ENCODE data around the gene SATL1.
"Not testable (repeated sequence)": the region's sequence is repeated elsewhere in the genome, so short reads cannot be mapped to it uniquely, and the experiment has no call there.

- TF ChIP-seq SRF (IDR thresholded peaks at IDR 0.05; ENCODE audit: low read depth), result not testable (repeated sequence)
- TF ChIP-seq, protein P1, sequence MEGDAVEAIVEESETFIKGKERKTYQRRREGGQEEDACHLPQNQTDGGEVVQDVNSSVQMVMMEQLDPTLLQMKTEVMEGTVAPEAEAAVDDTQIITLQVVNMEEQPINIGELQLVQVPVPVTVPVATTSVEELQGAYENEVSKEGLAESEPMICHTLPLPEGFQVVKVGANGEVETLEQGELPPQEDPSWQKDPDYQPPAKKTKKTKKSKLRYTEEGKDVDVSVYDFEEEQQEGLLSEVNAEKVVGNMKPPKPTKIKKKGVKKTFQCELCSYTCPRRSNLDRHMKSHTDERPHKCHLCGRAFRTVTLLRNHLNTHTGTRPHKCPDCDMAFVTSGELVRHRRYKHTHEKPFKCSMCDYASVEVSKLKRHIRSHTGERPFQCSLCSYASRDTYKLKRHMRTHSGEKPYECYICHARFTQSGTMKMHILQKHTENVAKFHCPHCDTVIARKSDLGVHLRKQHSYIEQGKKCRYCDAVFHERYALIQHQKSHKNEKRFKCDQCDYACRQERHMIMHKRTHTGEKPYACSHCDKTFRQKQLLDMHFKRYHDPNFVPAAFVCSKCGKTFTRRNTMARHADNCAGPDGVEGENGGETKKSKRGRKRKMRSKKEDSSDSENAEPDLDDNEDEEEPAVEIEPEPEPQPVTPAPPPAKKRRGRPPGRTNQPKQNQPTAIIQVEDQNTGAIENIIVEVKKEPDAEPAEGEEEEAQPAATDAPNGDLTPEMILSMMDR (IDR thresholded peaks at IDR 0.05 in 2 of 3, conservative IDR thresholded peaks at IDR 0.05 in 1 of 3; ENCODE audit: borderline replicate concordance in 1 of 3, insufficient read depth in 1 of 3, low read depth in 2 of 3, low read length in 2 of 3), result not testable (repeated sequence)
Observed at GRCh38 chrX:85077247-85077646, 166.3 kb downstream of the SATL1 start.

All from HCT116 (cell line).